GM12875 (cell line): ENCODE results near the gene ARRDC1.

Source experiments
- H3K4me3 ChIP-seq: one replicate; pipeline ENCODE4 v1.5.1; 2011; ENCODE audit warnings: low read depth, low read length, control low read depth
- TF ChIP-seq, protein P1 (sequence below): IDR thresholded peaks from 2 replicates; pipeline ENCODE4 v1.5.1; 2011; ENCODE audit warnings: low read depth, mild to moderate bottlenecking, control low read depth, inconsistent platforms, low read length, moderate library complexity, borderline replicate concordance; ENCODE audit not compliant: insufficient read depth

Gene ARRDC1

DNA sequence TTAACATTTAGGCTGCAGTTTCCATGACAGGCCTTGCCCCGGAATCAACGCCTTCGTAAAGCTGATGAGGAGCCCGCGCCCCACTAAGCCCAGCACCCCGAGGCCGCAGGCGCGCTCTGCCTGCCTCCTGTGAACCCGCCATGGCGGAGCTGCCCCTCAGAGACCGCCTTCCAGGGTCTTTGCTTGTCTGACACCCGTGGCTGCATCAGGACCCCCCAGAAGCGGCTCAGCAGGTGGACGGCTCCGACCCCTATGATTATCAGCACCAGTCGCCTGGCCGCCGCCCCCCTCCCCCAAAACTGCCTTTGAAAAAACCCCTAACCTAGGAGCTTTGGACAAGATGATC lies 26.3 kb upstream of the ARRDC1 start:
- H3K4me3 ChIP-seq, result no peak overlapping the region
- TF ChIP-seq, protein P1, sequence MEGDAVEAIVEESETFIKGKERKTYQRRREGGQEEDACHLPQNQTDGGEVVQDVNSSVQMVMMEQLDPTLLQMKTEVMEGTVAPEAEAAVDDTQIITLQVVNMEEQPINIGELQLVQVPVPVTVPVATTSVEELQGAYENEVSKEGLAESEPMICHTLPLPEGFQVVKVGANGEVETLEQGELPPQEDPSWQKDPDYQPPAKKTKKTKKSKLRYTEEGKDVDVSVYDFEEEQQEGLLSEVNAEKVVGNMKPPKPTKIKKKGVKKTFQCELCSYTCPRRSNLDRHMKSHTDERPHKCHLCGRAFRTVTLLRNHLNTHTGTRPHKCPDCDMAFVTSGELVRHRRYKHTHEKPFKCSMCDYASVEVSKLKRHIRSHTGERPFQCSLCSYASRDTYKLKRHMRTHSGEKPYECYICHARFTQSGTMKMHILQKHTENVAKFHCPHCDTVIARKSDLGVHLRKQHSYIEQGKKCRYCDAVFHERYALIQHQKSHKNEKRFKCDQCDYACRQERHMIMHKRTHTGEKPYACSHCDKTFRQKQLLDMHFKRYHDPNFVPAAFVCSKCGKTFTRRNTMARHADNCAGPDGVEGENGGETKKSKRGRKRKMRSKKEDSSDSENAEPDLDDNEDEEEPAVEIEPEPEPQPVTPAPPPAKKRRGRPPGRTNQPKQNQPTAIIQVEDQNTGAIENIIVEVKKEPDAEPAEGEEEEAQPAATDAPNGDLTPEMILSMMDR, result no peak

DNA sequence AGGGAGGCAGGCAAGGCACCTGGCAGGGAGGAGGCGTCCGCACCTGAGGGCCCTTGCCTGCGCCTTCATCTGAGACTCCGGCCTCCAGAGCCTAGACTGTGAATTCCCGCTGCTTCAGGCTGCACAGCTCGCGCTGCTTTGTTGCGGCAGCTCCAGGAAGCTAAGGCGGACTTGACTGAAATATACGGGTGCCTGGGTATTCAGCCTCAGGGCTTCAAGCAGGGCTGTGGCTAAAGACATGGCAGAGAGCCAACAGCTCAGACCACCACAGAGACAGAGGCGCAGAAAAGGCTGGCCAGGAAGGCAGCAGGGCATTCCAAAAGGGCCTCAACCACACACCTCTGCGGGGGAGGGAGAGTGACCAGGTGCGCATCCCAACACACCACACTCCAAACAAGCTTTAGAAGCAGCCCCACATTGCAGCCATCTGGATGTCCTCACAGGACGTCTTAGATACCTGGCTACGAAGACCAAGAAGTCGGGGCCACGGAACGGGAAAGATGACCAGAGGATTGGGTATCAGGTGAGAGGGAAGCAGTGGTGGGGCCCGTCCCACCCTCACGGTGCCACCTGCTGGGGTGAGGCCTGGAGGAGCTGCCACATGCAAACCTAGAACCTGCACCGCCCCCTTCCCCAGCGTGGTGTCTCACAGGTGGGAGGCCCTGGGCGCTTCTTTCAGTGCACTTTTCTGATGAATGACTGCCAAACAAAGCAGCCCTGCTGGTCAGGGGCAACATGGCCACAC lies 25.1 kb upstream of the ARRDC1 start:
- no peak overlapping the region for H3K4me3 ChIP-seq
- TF ChIP-seq, protein P1, result no peak

- TF ChIP-seq, protein P1, result no peak
- no peak overlapping the region for H3K4me3 ChIP-seq
Measured at GRCh38 chr9:137580954-137581322, 24.5 kb upstream of the ARRDC1 start.

GRCh38 chr9:137581361-137582285 lies 23.9 kb upstream of the ARRDC1 start:
- TF ChIP-seq, protein P1, result no peak
- no peak overlapping the region for H3K4me3 ChIP-seq

DNA sequence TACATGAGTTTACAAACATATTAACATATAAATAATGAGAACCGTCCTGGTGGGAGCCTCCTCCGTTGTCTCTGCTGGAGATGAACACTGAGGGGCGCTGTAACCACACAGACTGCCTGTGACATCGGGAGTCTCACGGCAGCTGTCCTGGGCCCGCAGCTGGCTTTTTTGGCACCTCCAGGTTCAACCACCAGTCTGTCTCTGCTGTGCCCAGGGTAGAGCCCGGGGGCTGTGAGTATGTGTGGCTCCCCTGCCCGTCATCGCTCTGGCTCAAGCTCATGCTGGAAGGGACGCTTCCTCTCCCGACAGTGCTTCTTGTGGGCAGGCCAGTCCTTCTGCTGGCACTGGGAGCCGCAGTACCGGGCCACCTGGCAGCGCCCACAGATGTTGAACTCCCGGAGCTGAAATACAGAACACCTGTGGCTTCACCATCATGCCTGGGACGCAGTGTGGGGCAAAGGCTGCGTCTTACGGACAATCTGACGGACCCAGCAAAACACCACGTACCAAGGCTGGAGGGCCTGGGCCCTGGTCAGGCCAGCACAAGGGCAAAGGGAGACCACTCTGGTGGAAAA lies 23.1 kb upstream of the ARRDC1 start:
- H3K4me3 ChIP-seq, result no peak overlapping the region
- TF ChIP-seq, protein P1, result no peak

- TF ChIP-seq, protein P1, result no peak
Measured at GRCh38 chr9:137583347-137583746, 22.1 kb upstream of the ARRDC1 start.

More at GRCh38 chr9:137583347-137583746, 22.1 kb upstream of the ARRDC1 start:
- no peak overlapping the region for H3K4me3 ChIP-seq
